Endodermal cell (in vitro differentiated cells): ENCODE results near the gene ENPP1. TPM values are rescaled to one million over a fixed set of nuclear protein-coding genes. Genes with fewer than 3 reads are reported as not detected.

Source experiments
- DNase-seq: peaks from one replicate; pipeline ENCODE4 v3.0.0-alpha.2; 2017
- H3K27ac ChIP-seq: 2 replicates; pipeline ENCODE4 v1.5.1; 2013; ENCODE audit warnings: mild to moderate bottlenecking, low read depth, low read length, moderate library complexity
- H3K27me3 ChIP-seq: 2 replicates; pipeline ENCODE4 v1.6.1; 2013; ENCODE audit warnings: mild to moderate bottlenecking, low read length, moderate library complexity; ENCODE audit not compliant: insufficient read depth, control insufficient read depth, poor library complexity, severe bottlenecking
- H3K36me3 ChIP-seq: 2 replicates; pipeline ENCODE4 v1.7.0; 2013; ENCODE audit warnings: mild to moderate bottlenecking, low read length, moderate library complexity; ENCODE audit not compliant: control insufficient read depth, insufficient read depth
- H3K4me1 ChIP-seq: one replicate; pipeline ENCODE4 v1.7.0; 2013; ENCODE audit warnings: low read length; ENCODE audit not compliant: control insufficient read depth, insufficient read depth
- H3K4me3 ChIP-seq: 2 replicates; pipeline ENCODE4 v1.5.1; 2013; ENCODE audit warnings: mild to moderate bottlenecking, low read length, moderate library complexity
- H3K9ac ChIP-seq: 2 replicates; pipeline ENCODE4 v1.6.1; 2013; ENCODE audit warnings: mild to moderate bottlenecking, low read length, moderate library complexity; ENCODE audit not compliant: poor library complexity, severe bottlenecking; ENCODE audit errors: extremely low read depth
- H3K9me3 ChIP-seq: 2 replicates; pipeline ENCODE4 v1.6.1; 2013; ENCODE audit warnings: mild to moderate bottlenecking, low read length, moderate library complexity; ENCODE audit not compliant: control insufficient read depth
- H3K27ac Mint-ChIP-seq: 2 replicates; pipeline ENCODE4 v1.8.0; 2020; ENCODE audit warnings: mixed read lengths
- H3K27me3 Mint-ChIP-seq: 2 replicates; pipeline ENCODE4 v1.8.0; 2021; ENCODE audit warnings: mild to moderate bottlenecking, mixed read lengths; ENCODE audit not compliant: insufficient read depth
- H3K36me3 Mint-ChIP-seq: 2 replicates; pipeline ENCODE4 v1.8.0; 2020; ENCODE audit warnings: low read depth, mixed read lengths
- H3K4me1 Mint-ChIP-seq: 2 replicates; pipeline ENCODE4 v1.8.0; 2020; ENCODE audit warnings: mixed read lengths
- H3K4me3 Mint-ChIP-seq: 2 replicates; pipeline ENCODE4 v1.8.0; 2020; ENCODE audit warnings: mild to moderate bottlenecking, moderate library complexity, mixed read lengths
- H3K9me3 Mint-ChIP-seq: 2 replicates; pipeline ENCODE4 v1.8.0; 2020; ENCODE audit warnings: mild to moderate bottlenecking, mixed read lengths
- WGBS, 2 experiments: methylation state at CpG; one replicate each; pipeline versions ENCODE4 v1.1.5 to v1.1.7; 2013; ENCODE audit warnings: missing lambda C conversion rate in 2 of 2, mixed read lengths in 1 of 2; ENCODE audit not compliant: insufficient coverage in 1 of 2, insufficient read length in 1 of 2; 5-methylcytosine and 5-hydroxymethylcytosine counted together
- total RNA-seq, 2 donors: library from RNA; stranded (reverse); fragmentation: NEBNext Ultra II Directional in 1 of 2; extraction: Animal tissue kit (Norgen Biotek cat#: 25700) in 1 of 2; gene quantifications; 2 replicates in 1 of 2; 3 replicates in 1 of 2; pipeline ENCODE4 v1.2.1, GENCODE V29; 2021
- TF ChIP-seq, protein P1 (sequence below): fragments of 200-600 bp; sonication (generic); conservative IDR thresholded peaks from 2 replicates; pipeline ENCODE4 v1.5.0; 2021; ENCODE audit warnings: antibody characterized with exemption, mild to moderate bottlenecking

Gene ENPP1
- total RNA-seq, 2 donors from 2014 or later = 11.6 to 16.1 TPM

DNA sequence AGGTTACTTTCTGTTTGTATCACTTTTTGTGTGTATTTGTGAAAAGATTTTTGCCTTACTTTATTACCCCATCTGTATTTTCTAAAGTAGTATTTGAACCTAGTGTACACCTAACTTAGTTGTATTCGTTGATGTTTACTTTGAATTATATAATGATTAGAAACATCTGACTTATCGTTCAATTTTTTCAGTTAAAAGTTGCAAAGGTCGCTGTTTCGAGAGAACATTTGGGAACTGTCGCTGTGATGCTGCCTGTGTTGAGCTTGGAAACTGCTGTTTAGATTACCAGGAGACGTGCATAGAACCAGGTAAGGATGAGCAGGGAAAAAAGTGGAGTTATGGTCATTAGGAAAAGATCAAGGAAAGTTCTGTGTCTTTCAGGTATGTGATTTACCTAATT is 42.0 kb downstream of the ENPP1 start:
- Mint-ChIP-seq H3K27ac (no peak overlapping the region), H3K4me3 (no peak overlapping the region), H3K27me3 (no peaks in the 10 kb centered on the region), H3K36me3 (peaks cover 6% of the 10 kb centered on the region), H3K4me1 (no peaks in the 10 kb centered on the region), H3K9me3 (no peaks in the 10 kb centered on the region)
- 93 to 100% methylated on average over 4 to 6 of the region's 6 CpGs for WGBS, 2 experiments
- peaks cover 8% of the 10 kb centered on the region for H3K36me3 ChIP-seq
- H3K4me1 ChIP-seq = no peaks in the 10 kb centered on the region
- TF ChIP-seq, protein P1, sequence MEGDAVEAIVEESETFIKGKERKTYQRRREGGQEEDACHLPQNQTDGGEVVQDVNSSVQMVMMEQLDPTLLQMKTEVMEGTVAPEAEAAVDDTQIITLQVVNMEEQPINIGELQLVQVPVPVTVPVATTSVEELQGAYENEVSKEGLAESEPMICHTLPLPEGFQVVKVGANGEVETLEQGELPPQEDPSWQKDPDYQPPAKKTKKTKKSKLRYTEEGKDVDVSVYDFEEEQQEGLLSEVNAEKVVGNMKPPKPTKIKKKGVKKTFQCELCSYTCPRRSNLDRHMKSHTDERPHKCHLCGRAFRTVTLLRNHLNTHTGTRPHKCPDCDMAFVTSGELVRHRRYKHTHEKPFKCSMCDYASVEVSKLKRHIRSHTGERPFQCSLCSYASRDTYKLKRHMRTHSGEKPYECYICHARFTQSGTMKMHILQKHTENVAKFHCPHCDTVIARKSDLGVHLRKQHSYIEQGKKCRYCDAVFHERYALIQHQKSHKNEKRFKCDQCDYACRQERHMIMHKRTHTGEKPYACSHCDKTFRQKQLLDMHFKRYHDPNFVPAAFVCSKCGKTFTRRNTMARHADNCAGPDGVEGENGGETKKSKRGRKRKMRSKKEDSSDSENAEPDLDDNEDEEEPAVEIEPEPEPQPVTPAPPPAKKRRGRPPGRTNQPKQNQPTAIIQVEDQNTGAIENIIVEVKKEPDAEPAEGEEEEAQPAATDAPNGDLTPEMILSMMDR = no peak
- H3K9ac ChIP-seq = no peak overlapping the region
- H3K4me3 ChIP-seq = no peak overlapping the region
- H3K27ac ChIP-seq = no peak overlapping the region
- H3K9me3 ChIP-seq = no peaks in the 10 kb centered on the region
- no peaks in the 10 kb centered on the region for H3K27me3 ChIP-seq
- DNase-seq = no peak

DNA sequence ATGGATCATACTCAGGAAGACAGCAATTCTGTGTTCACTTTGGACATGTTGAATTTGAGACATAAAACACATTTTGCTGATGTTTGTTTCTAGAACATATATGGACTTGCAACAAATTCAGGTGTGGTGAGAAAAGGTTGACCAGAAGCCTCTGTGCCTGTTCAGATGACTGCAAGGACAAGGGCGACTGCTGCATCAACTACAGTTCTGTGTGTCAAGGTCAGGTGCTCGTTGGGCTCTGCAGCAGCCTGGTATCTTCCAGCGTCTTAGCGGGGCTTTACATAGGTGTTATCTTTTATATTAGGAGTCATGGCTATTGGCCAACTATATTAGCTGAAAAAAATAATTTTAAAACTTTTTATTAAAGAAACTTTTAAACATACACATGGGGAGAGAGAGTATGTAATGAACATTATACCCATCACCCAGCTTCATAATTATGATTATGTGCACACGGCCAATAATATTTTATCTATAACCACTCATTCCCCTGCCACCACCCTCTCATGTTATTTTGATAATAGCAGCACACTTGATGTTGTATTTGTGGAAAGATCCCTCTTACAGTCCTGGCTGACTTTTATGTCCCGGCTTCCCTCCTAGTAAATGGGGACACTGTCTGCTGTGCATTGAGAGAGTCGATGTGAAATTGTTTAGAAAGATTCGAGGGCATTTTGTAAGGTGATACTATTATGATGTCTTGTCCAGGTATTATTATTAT is 43.4 kb downstream of the ENPP1 start:
- Histone ChIP-seq H3K27me3 (no peaks in the 10 kb centered on the region), H3K36me3 (peaks cover 13% of the 10 kb centered on the region), H3K9ac (no peak overlapping the region), H3K27ac (no peak overlapping the region), H3K4me1 (no peaks in the 10 kb centered on the region), H3K4me3 (no peak overlapping the region), H3K9me3 (no peaks in the 10 kb centered on the region)
- H3K27ac Mint-ChIP-seq = no peak overlapping the region
- H3K4me1 Mint-ChIP-seq = no peaks in the 10 kb centered on the region
- 92 to 100% methylated on average over 1 to 8 of the region's 8 CpGs for WGBS, 2 experiments
- H3K9me3 Mint-ChIP-seq = peaks cover 5% of the 10 kb centered on the region
- TF ChIP-seq, protein P1 = no peak
- no peak overlapping the region for H3K4me3 Mint-ChIP-seq
- H3K27me3 Mint-ChIP-seq = no peaks in the 10 kb centered on the region
- no peak for DNase-seq
- H3K36me3 Mint-ChIP-seq = peaks cover 10% of the 10 kb centered on the region

DNA sequence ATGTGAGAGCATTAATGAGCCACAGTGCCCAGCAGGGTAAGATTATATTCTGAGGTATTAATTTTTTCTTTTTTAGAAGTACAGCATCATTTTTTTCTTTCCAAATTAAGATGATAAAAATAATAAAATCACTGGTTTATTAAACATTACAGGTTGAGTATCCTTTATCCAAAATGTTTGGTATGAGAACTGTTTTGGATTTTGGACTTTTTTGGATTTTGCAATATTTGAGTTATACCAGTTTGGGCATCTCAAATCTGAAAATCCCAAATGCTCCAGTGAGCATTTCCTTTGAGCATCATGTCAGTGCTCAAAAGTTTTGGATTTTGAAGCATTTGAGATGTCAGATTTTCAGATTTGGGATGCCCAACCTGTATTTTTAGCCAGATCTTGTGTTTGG is 44.4 kb downstream of the ENPP1 start:
- Mint-ChIP-seq H3K27me3 (no peaks in the 10 kb centered on the region), H3K4me1 (no peaks in the 10 kb centered on the region), H3K27ac (no peak overlapping the region), H3K36me3 (peaks cover 10% of the 10 kb centered on the region), H3K4me3 (no peak overlapping the region), H3K9me3 (peaks cover 5% of the 10 kb centered on the region)
- no peak overlapping the region for H3K27ac ChIP-seq
- H3K9me3 ChIP-seq = no peaks in the 10 kb centered on the region
- no peak overlapping the region for H3K4me3 ChIP-seq
- no peaks in the 10 kb centered on the region for H3K4me1 ChIP-seq
- TF ChIP-seq, protein P1 = no peak
- DNase-seq = no peak
- no peaks in the 10 kb centered on the region for H3K27me3 ChIP-seq
- H3K36me3 ChIP-seq = peaks cover 13% of the 10 kb centered on the region
- no peak overlapping the region for H3K9ac ChIP-seq
